GM21381 (cell line): ENCODE measurements around the gene UVRAG.

Experiments used
- ATAC-seq: cut with Tn5 transposase; IDR thresholded peaks from one replicate; pipeline ENCODE4 v1.9.1; 2021; ENCODE audit warnings: mild to moderate bottlenecking, moderate library complexity; ENCODE audit not compliant: unreplicated experiment

UVRAG gene

GRCh38 chr11:75814677-75815344 is at the start of gene UVRAG:
TSS of gene UVRAG (plus strand) at chr11:75815210. CDS start at chr11:75815408, 198 bp downstream.
- peak; percentile 64 for ATAC-seq

GRCh38 chr11:75766443-75767227 is 48.4 kb upstream of the UVRAG start:
- no peak for ATAC-seq

GRCh38 chr11:75767228-75767572 is 47.8 kb upstream of the UVRAG start:
- no peak for ATAC-seq

- no peak for ATAC-seq
Measured at GRCh38 chr11:75767793-75768111, 47.3 kb upstream of the UVRAG start.

GRCh38 chr11:75768112-75768908 is 46.7 kb upstream of the UVRAG start, which contains the start of gene DGAT2:
TSS of gene DGAT2 (plus strand) at chr11:75768778. CDS start at chr11:75768992, 214 bp downstream.
- peak; percentile 67 for ATAC-seq

- no peak for ATAC-seq
Measured at GRCh38 chr11:75768909-75769771, 45.9 kb upstream of the UVRAG start.

- no peak for ATAC-seq
Measured at GRCh38 chr11:75770102-75770501, 44.9 kb upstream of the UVRAG start.

- no peak for ATAC-seq
Measured at GRCh38 chr11:75771646-75772410, 43.2 kb upstream of the UVRAG start.

- ATAC-seq: peak; percentile 87
Measured at GRCh38 chr11:75773595-75774353, 41.2 kb upstream of the UVRAG start.

- ATAC-seq: no peak
Measured at GRCh38 chr11:75775056-75775455, 40.0 kb upstream of the UVRAG start.

GRCh38 chr11:75776546-75776945 is 38.5 kb upstream of the UVRAG start:
- ATAC-seq: no peak

- no peak for ATAC-seq
Measured at GRCh38 chr11:75777461-75778110, 37.4 kb upstream of the UVRAG start.

GRCh38 chr11:75778962-75779361 is 36.0 kb upstream of the UVRAG start:
- no peak for ATAC-seq

- no peak for ATAC-seq
Measured at GRCh38 chr11:75779960-75780359, 35.0 kb upstream of the UVRAG start.

- no peak for ATAC-seq
Measured at GRCh38 chr11:75780888-75781287, 34.1 kb upstream of the UVRAG start.

GRCh38 chr11:75781296-75781695 is 33.7 kb upstream of the UVRAG start:
- ATAC-seq: no peak

- ATAC-seq: no peak
Measured at GRCh38 chr11:75781831-75782230, 33.2 kb upstream of the UVRAG start.

- no peak for ATAC-seq
Measured at GRCh38 chr11:75782540-75783263, 32.3 kb upstream of the UVRAG start.
